ENCODE results near the gene SIRPB2. TPM values are rescaled to one million over a fixed set of nuclear protein-coding genes. Genes with fewer than 3 reads are reported as not detected.

Gene SIRPB2
- total RNA-seq, 1 donor from 2014 or later, result 8.6 TPM

GRCh38 chr20:1526310-1526709, 35.1 kb upstream of the SIRPB2 start:
- DNase-seq (ENCODE audit: low spot score in 2 of 2), result no peak
- Histone ChIP-seq H3K27ac (no peak overlapping the region), H3K9me3 (no peaks in the 10 kb centered on the region), H3K4me3 (no peak overlapping the region), H3K27me3 (no peaks in the 10 kb centered on the region), H3K36me3 (no peaks in the 10 kb centered on the region), H3K4me1 (no peaks in the 10 kb centered on the region)
- TF ChIP-seq CTCF (IDR thresholded peaks at IDR 0.05), result no peak
- intact Hi-C loops (cut with DNase I), result no loop called here

GRCh38 chr20:1524004-1524403, 32.8 kb upstream of the SIRPB2 start:
- Histone ChIP-seq H3K9me3 (no peaks in the 10 kb centered on the region), H3K4me1 (no peaks in the 10 kb centered on the region), H3K4me3 (no peak overlapping the region), H3K36me3 (no peaks in the 10 kb centered on the region), H3K27me3 (no peaks in the 10 kb centered on the region), H3K27ac (no peak overlapping the region)
- no peak for TF ChIP-seq CTCF (IDR thresholded peaks at IDR 0.05)
- intact Hi-C loops (cut with DNase I), result no loop called here
- no peak for DNase-seq (ENCODE audit: low spot score in 2 of 2)

- no peak overlapping the region for H3K27ac ChIP-seq
- no peaks in the 10 kb centered on the region for H3K27me3 ChIP-seq
- no peak overlapping the region for H3K4me3 ChIP-seq
- H3K9me3 ChIP-seq, result no peaks in the 10 kb centered on the region
- intact Hi-C loops (cut with DNase I), result no loop called here
- no peaks in the 10 kb centered on the region for H3K4me1 ChIP-seq
- DNase-seq (ENCODE audit: low spot score in 2 of 2), result no peak
- no peaks in the 10 kb centered on the region for H3K36me3 ChIP-seq
- TF ChIP-seq CTCF (IDR thresholded peaks at IDR 0.05), result no peak
Observed at GRCh38 chr20:1517010-1517409, 25.8 kb upstream of the SIRPB2 start.

GRCh38 chr20:1513801-1514200, 22.6 kb upstream of the SIRPB2 start:
- no peak overlapping the region for H3K27ac ChIP-seq
- no peak overlapping the region for H3K4me3 ChIP-seq
- no peaks in the 10 kb centered on the region for H3K27me3 ChIP-seq
- H3K4me1 ChIP-seq, result no peaks in the 10 kb centered on the region
- no peaks in the 10 kb centered on the region for H3K9me3 ChIP-seq
- no peaks in the 10 kb centered on the region for H3K36me3 ChIP-seq
- no peak for DNase-seq (ENCODE audit: low spot score in 2 of 2)
- TF ChIP-seq CTCF (IDR thresholded peaks at IDR 0.05), result no peak
- intact Hi-C loops (cut with DNase I), result no loop called here

- TF ChIP-seq CTCF (IDR thresholded peaks at IDR 0.05), result no peak
- Histone ChIP-seq H3K27me3 (no peaks in the 10 kb centered on the region), H3K27ac (no peak overlapping the region), H3K36me3 (no peaks in the 10 kb centered on the region), H3K4me1 (no peaks in the 10 kb centered on the region), H3K9me3 (no peaks in the 10 kb centered on the region), H3K4me3 (no peak overlapping the region)
- intact Hi-C loops (cut with DNase I), result no loop called here
- no peak for DNase-seq (ENCODE audit: low spot score in 2 of 2)
Observed at GRCh38 chr20:1509237-1509636, 18.0 kb upstream of the SIRPB2 start.

- intact Hi-C loops (cut with DNase I), result no loop called here
- DNase-seq (ENCODE audit: low spot score in 2 of 2), result no peak
- Histone ChIP-seq H3K27ac (no peak overlapping the region), H3K36me3 (no peaks in the 10 kb centered on the region), H3K27me3 (no peaks in the 10 kb centered on the region), H3K9me3 (no peaks in the 10 kb centered on the region), H3K4me3 (no peak overlapping the region), H3K4me1 (no peaks in the 10 kb centered on the region)
- TF ChIP-seq CTCF (IDR thresholded peaks at IDR 0.05), result no peak
Observed at GRCh38 chr20:1508574-1508973, 17.4 kb upstream of the SIRPB2 start.
